ENCODE measurements around the gene INTS1.

GRCh38 chr7:1539181-1539881 is 35.1 kb upstream of the INTS1 start:
- no peak for TF ChIP-seq CTCF (IDR thresholded peaks at IDR 0.05; ENCODE audit: low read length)
- no peak for TF ChIP-seq EZH2 (optimal IDR thresholded peaks at IDR 0.05; ENCODE audit: low read depth, low read length)
- no peak for TF ChIP-seq EZH2phosphoT487 (IDR thresholded peaks at IDR 0.05; ENCODE audit: low read length)

All from MM.1S (cell line).